Ishikawa (cell line): Measurements from ENCODE around the gene SALL3.

Experiments used
- CEBPB ChIP-seq: IDR thresholded peaks from 2 replicates; pipeline ENCODE4 v1.6.1; 2012
- CREB1 ChIP-seq: IDR thresholded peaks from 2 replicates; pipeline ENCODE4 v1.6.1; 2012; ENCODE audit warnings: low read depth
- EP300 ChIP-seq: IDR thresholded peaks from 2 replicates; pipeline ENCODE4 v1.6.1; 2012; ENCODE audit warnings: borderline replicate concordance
- MAX ChIP-seq: IDR thresholded peaks from 2 replicates; pipeline ENCODE4 v1.6.1; 2012
- REST ChIP-seq: IDR thresholded peaks from 2 replicates; pipeline ENCODE4 v1.6.1; 2012; ENCODE audit warnings: low read depth, mild to moderate bottlenecking
- TAF1 ChIP-seq: IDR thresholded peaks from 2 replicates; pipeline ENCODE4 v1.6.1; 2012; ENCODE audit warnings: low read depth, mild to moderate bottlenecking
- TF ChIP-seq, protein P1 (sequence below): IDR thresholded peaks from 2 replicates; pipeline ENCODE4 v1.6.1; 2012

DNA sequence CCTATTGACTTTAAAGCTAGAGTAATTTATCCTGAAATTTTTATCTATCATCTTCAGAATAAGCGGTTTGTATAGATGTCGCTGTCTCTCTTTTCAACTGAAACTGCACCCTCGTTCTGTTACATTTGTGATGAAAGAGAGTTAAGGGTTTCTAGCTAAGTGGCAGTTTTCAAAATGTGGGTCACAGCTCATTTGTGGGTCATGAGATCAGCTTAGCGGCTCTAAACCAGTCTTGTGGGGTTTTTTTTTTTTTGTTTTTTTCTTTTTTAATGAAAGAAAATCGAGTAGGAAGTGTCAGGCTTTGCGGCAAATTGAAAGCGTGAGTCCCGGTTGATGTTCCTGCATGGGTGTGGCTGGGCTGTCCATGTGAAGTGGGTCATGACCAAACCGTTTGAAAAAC, 31.2 kb downstream of the SALL3 start:
- TF ChIP-seq MAX, result no peak
- no peak for TF ChIP-seq TAF1
- TF ChIP-seq CREB1, result no peak
- TF ChIP-seq CEBPB, result no peak
- TF ChIP-seq REST, result no peak
- TF ChIP-seq, protein P1, sequence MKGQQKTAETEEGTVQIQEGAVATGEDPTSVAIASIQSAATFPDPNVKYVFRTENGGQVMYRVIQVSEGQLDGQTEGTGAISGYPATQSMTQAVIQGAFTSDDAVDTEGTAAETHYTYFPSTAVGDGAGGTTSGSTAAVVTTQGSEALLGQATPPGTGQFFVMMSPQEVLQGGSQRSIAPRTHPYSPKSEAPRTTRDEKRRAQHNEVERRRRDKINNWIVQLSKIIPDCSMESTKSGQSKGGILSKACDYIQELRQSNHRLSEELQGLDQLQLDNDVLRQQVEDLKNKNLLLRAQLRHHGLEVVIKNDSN, result no peak
- no peak for TF ChIP-seq EP300
